NCI-H526 (cell line): ENCODE measurements around the gene GALNT9.
"Not testable (repeated sequence)": the region's sequence is repeated elsewhere in the genome, so short reads cannot be mapped to it uniquely, and the experiment has no call there.

Source experiments
- DNase-seq, 2 experiments: peaks; one replicate each; lab custom pipeline; 2025; lab: John Stamatoyannopoulos, UW

Gene GALNT9

GRCh38 chr12:132279184-132279889, 50.1 kb downstream of the GALNT9 start:
- DNase-seq: peak; percentile 78 to 83

- DNase-seq: no peak
These were observed 50.8 kb downstream of the GALNT9 start for GRCh38 chr12:132278401-132279183.

GRCh38 chr12:132277949-132278348, 51.4 kb downstream of the GALNT9 start:
- DNase-seq: no peak

- DNase-seq: no peak
These were observed 51.9 kb downstream of the GALNT9 start for GRCh38 chr12:132277374-132277941.

GRCh38 chr12:132276827-132277373, 52.5 kb downstream of the GALNT9 start:
- no peak for DNase-seq

GRCh38 chr12:132276066-132276826, 53.1 kb downstream of the GALNT9 start:
- peak in 1 of 2 experiments; percentile 36 for DNase-seq

GRCh38 chr12:132275631-132276030, 53.8 kb downstream of the GALNT9 start:
- DNase-seq: no peak

- DNase-seq: peak; percentile 32 to 83
These were observed 54.3 kb downstream of the GALNT9 start for GRCh38 chr12:132275110-132275531.

- DNase-seq: no peak
These were observed 55.4 kb downstream of the GALNT9 start for GRCh38 chr12:132273992-132274334.

GRCh38 chr12:132272711-132273110, 56.7 kb downstream of the GALNT9 start:
- no peak for DNase-seq

- DNase-seq: no peak
These were observed 57.7 kb downstream of the GALNT9 start for GRCh38 chr12:132271755-132272092.

- DNase-seq: no peak
These were observed 58.2 kb downstream of the GALNT9 start for GRCh38 chr12:132270969-132271754.

GRCh38 chr12:132270516-132270915, 58.9 kb downstream of the GALNT9 start:
- no peak for DNase-seq

- DNase-seq: no peak
These were observed 60.0 kb downstream of the GALNT9 start for GRCh38 chr12:132269271-132269968.

- peak in 1 of 2 experiments; percentile 38 for DNase-seq
These were observed 60.7 kb downstream of the GALNT9 start for GRCh38 chr12:132268674-132269073.

GRCh38 chr12:132267873-132268272, 61.5 kb downstream of the GALNT9 start:
- no peak for DNase-seq

GRCh38 chr12:132266802-132267201, 62.6 kb downstream of the GALNT9 start:
- no peak for DNase-seq

GRCh38 chr12:132266370-132266769, 63.0 kb downstream of the GALNT9 start:
- DNase-seq: no peak

- DNase-seq: not testable (repeated sequence)
These were observed 63.6 kb downstream of the GALNT9 start for GRCh38 chr12:132265822-132266221.

GRCh38 chr12:132265056-132265800, 64.2 kb downstream of the GALNT9 start:
- no peak for DNase-seq
